A204.1 (cell line): ENCODE data around the gene FAM168B.

ENCODE experiments used
- FAIRE-seq: peaks from 2 replicates; lab custom pipeline; 2012; peaks lifted over from hg19 to GRCh38; lab: Jason Lieb, UNC

Gene FAM168B

GRCh38 chr2:131039908-131040660 lies 53.2 kb downstream of the FAM168B start:
- no peak for FAIRE-seq

GRCh38 chr2:131039535-131039907 lies 53.7 kb downstream of the FAM168B start:
- no peak for FAIRE-seq

- no peak for FAIRE-seq
These were observed 54.2 kb downstream of the FAM168B start for GRCh38 chr2:131039101-131039440.

- FAIRE-seq, result no peak
These were observed 54.8 kb downstream of the FAM168B start for GRCh38 chr2:131038258-131039100.

- FAIRE-seq, result no peak
These were observed 55.6 kb downstream of the FAM168B start for GRCh38 chr2:131037398-131038257.

- no peak for FAIRE-seq
These were observed 56.4 kb downstream of the FAM168B start for GRCh38 chr2:131036696-131037397.

GRCh38 chr2:131036269-131036668 lies 57.0 kb downstream of the FAM168B start:
- FAIRE-seq, result no peak

- FAIRE-seq, result no peak
These were observed 57.4 kb downstream of the FAM168B start for GRCh38 chr2:131035826-131036231.

- FAIRE-seq, result no peak
These were observed 58.0 kb downstream of the FAM168B start for GRCh38 chr2:131035112-131035825.

- FAIRE-seq, result no peak
These were observed 58.9 kb downstream of the FAM168B start for GRCh38 chr2:131034122-131035051.

GRCh38 chr2:131033786-131034121 lies 59.5 kb downstream of the FAM168B start:
- no peak for FAIRE-seq

- FAIRE-seq, result no peak
These were observed 60.8 kb downstream of the FAM168B start for GRCh38 chr2:131032393-131032836.

GRCh38 chr2:131031875-131032274 lies 61.4 kb downstream of the FAM168B start:
- no peak for FAIRE-seq

GRCh38 chr2:131031431-131031841 lies 61.8 kb downstream of the FAM168B start:
- no peak for FAIRE-seq

GRCh38 chr2:131030478-131030971 lies 62.7 kb downstream of the FAM168B start:
- no peak for FAIRE-seq

- no peak for FAIRE-seq
These were observed 63.4 kb downstream of the FAM168B start for GRCh38 chr2:131029812-131030211.

GRCh38 chr2:131027566-131028528 lies 65.4 kb downstream of the FAM168B start:
- FAIRE-seq, result no peak

GRCh38 chr2:131026919-131027318 lies 66.3 kb downstream of the FAM168B start:
- no peak for FAIRE-seq

- no peak for FAIRE-seq
These were observed 69.5 kb downstream of the FAM168B start for GRCh38 chr2:131023758-131024157.
